ENCODE measurements around the gene SNRPE.
"Not testable (repeated sequence)": the region's sequence is repeated elsewhere in the genome, so short reads cannot be mapped to it uniquely, and the experiment has no call there.

The SNRPE gene

GRCh38 chr1:203861379-203862184 lies at the start of gene SNRPE:
SNRPE (plus strand) TSS chr1:203861599; CDS start chr1:203861660, 61 bp downstream.
- peak; percentile 97 for DNase-seq

- no peak for DNase-seq
Measured at GRCh38 chr1:203813581-203814341, 47.6 kb upstream of the SNRPE start.

DNA sequence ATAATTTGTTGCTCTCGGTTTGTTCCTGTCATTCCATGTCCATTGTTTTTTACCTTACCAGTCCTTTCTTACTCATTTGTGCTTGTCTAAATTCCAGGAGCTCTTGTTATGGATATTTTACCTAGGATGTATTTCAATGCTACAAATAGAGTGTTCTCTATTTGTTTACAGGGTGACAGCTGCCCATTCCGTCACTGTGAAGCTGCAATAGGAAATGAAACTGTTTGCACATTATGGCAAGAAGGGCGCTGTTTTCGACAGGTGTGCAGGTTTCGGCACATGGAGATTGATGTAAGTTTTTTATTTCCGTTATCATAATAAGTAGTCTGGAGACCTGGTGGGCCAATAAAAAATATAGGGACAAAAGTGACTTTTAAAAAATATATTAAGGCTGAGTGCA lies 43.0 kb upstream of the SNRPE start:
- DNase-seq: no peak

GRCh38 chr1:203823306-203823705 lies 38.1 kb upstream of the SNRPE start:
- no peak for DNase-seq

DNA sequence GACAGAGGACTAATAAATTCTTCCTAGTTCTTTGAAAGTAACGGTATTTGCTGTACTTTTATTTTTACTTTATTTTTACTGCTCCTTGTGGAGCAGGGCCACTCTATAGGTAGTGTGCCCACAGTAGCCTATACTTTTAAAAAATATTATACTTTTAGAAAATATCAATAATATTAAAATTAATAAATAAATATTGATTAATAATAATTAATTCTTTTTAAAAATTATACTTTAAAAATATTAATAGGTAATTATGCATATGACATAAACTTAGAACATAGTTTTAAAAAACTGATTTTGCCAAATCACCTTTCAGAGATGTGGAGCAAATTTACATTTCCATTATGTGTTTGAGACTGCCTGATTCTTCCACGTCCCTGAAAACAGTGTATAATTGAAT lies 35.2 kb upstream of the SNRPE start:
- DNase-seq: no peak

DNA sequence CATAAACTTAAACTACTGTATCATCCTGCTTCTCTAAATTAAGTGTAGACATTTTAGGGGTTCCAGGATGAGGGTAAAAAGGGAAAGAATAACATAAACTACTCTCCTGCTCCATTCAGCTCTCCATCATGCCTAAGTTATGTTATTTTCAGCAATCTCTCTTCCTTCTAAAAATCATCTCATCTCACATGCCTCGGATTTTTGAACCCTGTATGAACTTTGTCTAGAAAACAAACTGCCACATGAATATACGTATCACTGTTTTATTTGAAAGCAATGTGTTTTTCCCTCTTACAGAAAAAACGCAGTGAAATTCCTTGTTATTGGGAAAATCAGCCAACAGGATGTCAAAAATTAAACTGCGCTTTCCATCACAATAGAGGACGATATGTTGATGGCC lies 33.4 kb upstream of the SNRPE start:
- DNase-seq: no peak

- DNase-seq: no peak
Measured at GRCh38 chr1:203828503-203828902, 32.9 kb upstream of the SNRPE start.

- DNase-seq: not testable (repeated sequence)
Measured at GRCh38 chr1:203829247-203829646, 32.2 kb upstream of the SNRPE start.

- DNase-seq: no peak
Measured at GRCh38 chr1:203835476-203835875, 25.9 kb upstream of the SNRPE start.

- DNase-seq: no peak
Measured at GRCh38 chr1:203839081-203839480, 22.3 kb upstream of the SNRPE start.

DNA sequence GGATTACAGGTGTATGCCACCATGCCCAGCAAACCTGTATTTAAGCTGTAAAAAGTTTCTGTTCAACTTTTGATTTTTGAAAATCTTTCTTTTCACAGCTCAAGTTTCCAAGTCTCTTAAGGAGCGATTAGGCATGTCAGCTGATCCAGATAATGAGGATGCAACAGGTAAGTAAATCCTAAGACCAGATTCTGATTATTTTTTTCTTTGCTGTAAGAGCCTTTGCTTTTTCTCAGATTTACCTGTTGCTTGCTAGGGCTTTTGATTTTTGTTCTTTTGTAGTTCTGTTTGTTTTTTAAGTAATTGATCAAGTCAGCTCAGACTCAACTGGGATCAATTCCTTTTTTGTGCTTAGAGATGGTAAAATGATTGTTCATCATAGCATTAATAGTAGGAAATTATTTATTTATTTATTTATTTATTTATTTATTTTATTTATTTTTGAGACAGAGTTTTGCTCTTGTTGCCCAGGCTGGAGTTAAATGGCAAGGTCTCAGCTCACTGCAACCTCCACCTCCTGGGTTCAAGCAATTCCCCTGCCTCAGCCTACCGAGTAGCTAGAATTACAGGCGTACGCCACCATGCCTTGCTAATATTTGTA lies 21.1 kb upstream of the SNRPE start:
- no peak for DNase-seq

DNA sequence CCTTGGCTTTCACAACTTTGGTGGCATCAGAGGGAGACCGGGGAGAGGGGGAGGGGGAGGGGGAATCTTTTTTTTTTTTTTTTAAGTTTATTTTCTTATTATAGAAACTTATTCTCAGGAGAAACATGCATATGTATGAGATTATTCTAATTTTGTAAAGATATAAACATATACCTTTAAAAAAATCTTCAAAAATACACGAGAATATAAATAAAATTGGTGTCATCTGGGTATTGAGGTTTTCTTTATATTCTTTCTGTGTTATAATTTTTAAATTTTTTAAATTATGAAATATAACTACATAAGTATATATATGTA lies 18.9 kb upstream of the SNRPE start:
- no peak for DNase-seq

GRCh38 chr1:203843435-203843834 lies 18.0 kb upstream of the SNRPE start:
- no peak for DNase-seq

DNA sequence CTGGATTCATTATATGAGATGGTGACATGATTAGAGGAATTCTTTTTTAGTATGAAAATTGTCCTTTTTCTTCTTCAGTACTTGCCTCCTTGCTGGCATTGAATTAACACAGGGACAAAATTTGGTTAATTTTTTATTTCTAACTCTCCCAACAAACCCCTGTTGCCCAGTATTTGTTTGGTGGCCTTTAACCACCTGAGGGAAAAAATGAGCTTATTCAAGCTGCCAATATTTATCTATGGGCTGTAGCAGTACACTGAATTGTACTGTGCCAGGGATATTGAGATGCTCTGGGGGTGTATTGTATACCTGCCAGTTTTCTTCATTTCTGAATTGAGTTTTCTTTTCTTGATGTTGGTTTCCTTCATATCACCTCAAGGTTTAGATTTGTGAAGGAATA lies 8.3 kb upstream of the SNRPE start:
- DNase-seq: not testable (repeated sequence)

GRCh38 chr1:203858055-203858454 lies 3.3 kb upstream of the SNRPE start:
- DNase-seq: no peak

DNA sequence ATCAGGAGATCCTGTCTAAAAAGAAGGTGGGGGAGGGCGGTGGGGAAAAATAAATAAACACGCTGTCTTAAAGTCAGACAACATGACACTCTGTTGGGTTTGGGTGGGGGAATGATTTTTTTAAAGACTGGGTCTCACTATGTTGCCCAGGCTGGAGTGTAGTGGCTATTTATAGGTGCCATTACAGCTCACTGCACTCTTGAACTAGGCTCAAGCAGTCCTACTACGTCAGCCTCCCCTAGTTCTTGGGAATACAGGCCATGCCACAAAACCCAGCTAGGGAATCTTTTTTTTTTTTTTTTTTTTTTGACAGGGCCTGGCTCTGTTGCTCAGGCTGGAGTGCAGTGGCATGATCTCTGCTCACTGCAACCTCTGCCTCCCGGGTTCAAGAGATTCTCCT lies 2.4 kb upstream of the SNRPE start:
- DNase-seq: no peak

DNA sequence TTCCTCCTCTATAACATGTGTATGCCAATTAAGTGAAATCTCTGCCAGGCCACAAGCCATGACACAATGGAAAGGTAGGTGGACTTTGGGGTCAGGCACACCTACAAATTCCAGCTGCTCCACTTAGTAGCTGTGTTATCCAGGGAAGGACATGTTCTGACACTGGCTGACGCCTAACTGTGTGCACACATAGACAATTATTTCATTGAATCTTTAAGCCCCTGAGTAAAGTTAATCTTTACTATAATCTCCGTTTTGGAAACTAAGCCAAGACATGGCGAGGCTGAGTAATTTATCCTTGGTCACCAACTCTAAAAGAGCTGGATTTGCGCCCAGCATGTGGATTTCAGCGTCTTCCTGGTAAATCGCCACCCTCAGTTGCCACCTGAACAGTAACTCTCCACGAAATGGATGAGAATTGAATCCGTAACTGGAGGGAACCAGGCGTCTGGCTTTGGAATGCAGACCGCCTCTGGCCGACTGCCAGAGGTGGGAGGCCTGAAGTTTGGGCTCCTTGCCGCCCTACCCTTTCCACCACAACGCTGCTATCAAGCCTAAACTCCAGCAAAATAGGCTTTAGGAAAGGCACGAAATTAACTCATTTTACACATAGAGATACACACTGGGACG lies 888 bp upstream of the SNRPE start:
- no peak for DNase-seq

GRCh38 chr1:203867802-203868201 lies 6.4 kb downstream of the SNRPE start:
- no peak for DNase-seq

DNA sequence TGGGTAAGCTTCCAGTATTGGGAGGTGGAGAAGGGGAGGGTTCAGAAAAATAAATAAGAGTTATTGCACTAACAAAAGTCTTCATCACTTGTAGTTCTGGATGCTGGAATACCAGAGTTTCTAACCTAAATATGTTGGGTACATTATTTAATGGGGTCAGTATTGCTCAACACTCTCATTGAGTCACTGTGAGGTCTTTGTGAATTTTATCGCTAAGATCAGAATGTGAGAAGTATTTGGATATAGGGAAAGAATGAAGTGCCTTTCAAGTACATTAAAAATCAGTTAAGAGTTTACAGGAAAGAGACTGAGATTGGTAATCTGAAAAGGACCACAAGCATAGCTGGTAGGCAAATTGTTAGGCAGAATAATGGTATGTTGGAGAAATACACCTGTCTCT lies 8.8 kb downstream of the SNRPE start:
- no peak for DNase-seq

DNA sequence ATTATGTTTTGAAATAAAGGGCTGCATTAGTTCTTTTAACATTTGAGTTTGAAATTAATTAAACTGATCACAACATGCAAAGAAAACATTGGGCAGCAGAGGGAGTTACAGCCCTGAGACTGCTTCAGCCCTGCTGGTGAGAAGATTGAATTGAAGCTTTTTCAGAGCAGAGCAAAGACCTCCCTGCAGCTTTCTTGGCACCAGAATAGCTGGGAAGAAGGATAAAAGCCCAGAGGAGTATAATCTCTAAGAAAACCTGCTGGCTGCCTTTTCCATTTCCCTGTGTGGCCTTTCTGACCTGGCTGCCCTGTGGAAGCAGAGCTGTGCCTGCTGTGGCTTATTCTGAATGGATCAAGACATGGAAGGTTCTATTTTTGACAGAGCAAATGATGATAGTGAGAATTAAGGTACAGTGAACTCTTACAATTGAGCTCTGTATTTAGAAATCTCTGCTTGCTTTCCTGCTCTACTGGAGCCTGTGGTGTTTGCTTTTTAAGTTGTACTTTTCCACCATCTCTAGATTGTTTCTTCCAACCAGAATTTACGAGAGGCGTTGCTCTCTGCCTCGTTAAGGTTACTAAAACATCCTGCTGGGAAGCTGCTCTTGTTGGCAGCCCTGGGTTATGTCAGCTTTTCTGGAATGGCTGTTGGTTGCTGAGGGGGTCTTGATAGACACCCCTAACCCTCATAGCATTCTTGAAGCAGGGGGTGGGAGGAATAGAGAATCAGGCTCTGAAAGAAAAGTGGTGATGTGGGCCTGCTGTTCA lies 9.9 kb downstream of the SNRPE start:
- DNase-seq: no peak

GRCh38 chr1:203873094-203873493 lies 11.7 kb downstream of the SNRPE start:
- DNase-seq: no peak

- DNase-seq: no peak
Measured at GRCh38 chr1:203878422-203878821, 17.0 kb downstream of the SNRPE start.

- DNase-seq: no peak
Measured at GRCh38 chr1:203880606-203881005, 19.2 kb downstream of the SNRPE start.

Data from GDM1 (cell line).